BJ (cell line): Measurements from ENCODE around the gene STIL. TPM values are rescaled to one million over a fixed set of nuclear protein-coding genes. Genes with fewer than 3 reads are reported as not detected.

Experiments
- CTCF ChIA-PET: fragments of 350-600 bp; formaldehyde crosslinking; extraction: SDS; loops from one replicate; lab custom pipeline; 2021; ENCODE audit warnings: antibody characterized with exemption, inconsistent platforms; lab: Yijun Ruan, JAX
- POLR2A ChIA-PET: fragments of 300-600 bp; sonication (Branson Sonifier 250); formaldehyde crosslinking; extraction: SDS; loops from one replicate; lab custom pipeline; 2021; ENCODE audit warnings: antibody characterized with exemption; lab: Charles Lee
- DNase-seq: peaks from one replicate; pipeline ENCODE4 v3.0.0-alpha.2; 2011; ENCODE audit warnings: low read depth
- H3K27me3 ChIP-seq: 2 replicates; pipeline ENCODE4 v1.6.0; 2011; ENCODE audit warnings: low read length; ENCODE audit not compliant: control insufficient read depth, insufficient read depth
- H3K36me3 ChIP-seq: 2 replicates; pipeline ENCODE4 v1.5.1; 2011; ENCODE audit warnings: low read length; ENCODE audit not compliant: control insufficient read depth, insufficient read depth
- H3K4me3 ChIP-seq: 2 replicates; pipeline ENCODE4 v1.5.1; 2011; ENCODE audit warnings: low read depth, mild to moderate bottlenecking, control low read depth, low read length
- polyA plus RNA-seq: library from polyadenylated mRNA; depleted of rRNA; stranded (reverse); fragments of >200 nt; gene quantifications from 2 replicates; pipeline ENCODE4 v1.2.3, GENCODE V29; 2011
- TF ChIP-seq, protein P1 (sequence below): IDR thresholded peaks from 2 replicates; pipeline ENCODE4 v1.5.1; 2011; ENCODE audit warnings: low read depth, mild to moderate bottlenecking, control low read depth, inconsistent platforms, low read length, moderate library complexity; ENCODE audit not compliant: insufficient read depth

STIL gene
- polyA plus RNA-seq, 1 experiment, result 6.3 TPM

DNA sequence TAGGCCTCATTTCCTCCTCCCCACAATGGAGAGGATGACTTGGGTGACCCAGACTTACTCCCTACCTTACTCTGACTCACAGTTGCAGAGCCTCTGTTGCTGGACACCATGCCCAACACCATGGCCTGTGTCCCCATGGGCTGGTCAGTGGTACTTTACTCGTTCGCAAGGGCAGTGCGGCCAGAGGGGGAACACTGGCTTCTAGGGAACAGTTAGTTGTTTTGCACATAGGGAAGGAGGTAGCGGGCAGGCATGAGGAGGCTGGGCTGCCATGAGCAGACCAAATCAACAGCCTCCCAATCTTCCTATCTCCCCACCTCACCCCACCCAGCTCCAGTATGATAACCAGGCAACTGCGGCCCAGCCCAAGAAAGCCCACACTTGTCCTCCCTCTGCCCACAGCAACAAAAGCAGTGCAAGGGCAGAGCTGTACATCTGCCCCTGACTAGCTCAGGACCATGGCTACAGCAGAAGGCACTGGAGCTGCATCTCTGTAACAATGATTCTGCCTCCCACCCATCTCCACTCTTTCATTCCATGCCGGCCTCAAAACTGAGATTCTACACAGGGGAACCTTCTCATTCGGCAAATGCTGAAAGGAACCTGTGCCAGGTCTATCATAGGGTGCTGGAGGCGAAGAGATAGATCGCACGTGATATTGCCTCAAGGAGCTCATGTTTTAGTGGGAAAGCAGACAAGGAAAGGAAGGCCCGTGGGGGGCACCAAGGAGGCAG is 100.5 kb downstream of the STIL start:
- TF ChIP-seq, protein P1, sequence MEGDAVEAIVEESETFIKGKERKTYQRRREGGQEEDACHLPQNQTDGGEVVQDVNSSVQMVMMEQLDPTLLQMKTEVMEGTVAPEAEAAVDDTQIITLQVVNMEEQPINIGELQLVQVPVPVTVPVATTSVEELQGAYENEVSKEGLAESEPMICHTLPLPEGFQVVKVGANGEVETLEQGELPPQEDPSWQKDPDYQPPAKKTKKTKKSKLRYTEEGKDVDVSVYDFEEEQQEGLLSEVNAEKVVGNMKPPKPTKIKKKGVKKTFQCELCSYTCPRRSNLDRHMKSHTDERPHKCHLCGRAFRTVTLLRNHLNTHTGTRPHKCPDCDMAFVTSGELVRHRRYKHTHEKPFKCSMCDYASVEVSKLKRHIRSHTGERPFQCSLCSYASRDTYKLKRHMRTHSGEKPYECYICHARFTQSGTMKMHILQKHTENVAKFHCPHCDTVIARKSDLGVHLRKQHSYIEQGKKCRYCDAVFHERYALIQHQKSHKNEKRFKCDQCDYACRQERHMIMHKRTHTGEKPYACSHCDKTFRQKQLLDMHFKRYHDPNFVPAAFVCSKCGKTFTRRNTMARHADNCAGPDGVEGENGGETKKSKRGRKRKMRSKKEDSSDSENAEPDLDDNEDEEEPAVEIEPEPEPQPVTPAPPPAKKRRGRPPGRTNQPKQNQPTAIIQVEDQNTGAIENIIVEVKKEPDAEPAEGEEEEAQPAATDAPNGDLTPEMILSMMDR, result no peak
- H3K4me3 ChIP-seq, result no peak overlapping the region
- no peak for DNase-seq
- CTCF ChIA-PET, result interaction anchor here (1.2 to 1.6 kb wide), 3 partner anchors 9 to 49 kb away, joined by 3 to 7 read pairs (median 6); no protein-coding TSS in a partner anchor
- H3K36me3 ChIP-seq, result no peaks in the 10 kb centered on the region
- POLR2A ChIA-PET, result interaction anchor here (0.5 kb wide), 1 partner anchor 12 kb away, joined by 4 read pairs; no protein-coding TSS in a partner anchor
- peaks cover 9% of the 10 kb centered on the region for H3K27me3 ChIP-seq

DNA sequence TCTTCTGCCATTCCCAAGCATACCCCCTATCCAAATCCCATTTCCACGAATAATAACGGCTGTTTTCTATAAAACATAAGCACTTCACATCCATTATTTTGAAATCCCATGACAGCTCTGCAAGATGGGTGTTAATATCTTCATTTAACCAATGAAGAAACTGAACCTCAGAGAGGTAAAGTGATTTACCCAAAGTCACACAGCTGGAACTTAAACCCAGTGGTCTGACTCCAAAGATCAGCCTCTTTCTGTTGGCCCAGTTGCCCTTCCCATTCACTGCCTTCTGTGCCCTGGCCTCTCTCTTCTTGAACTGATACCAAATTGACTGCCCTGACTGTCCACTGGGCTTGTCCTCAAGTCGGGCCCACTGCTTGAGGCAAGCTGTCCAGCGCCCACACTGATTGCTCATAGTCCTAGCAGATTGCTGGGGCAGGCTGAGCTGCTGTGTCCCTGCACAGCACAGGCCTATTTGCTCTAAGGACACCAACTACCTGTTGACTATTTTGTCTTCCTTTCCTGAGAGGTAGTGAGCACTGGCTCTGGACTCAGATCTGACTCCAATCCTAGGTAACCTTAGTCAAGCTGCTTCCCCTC is 101.2 kb downstream of the STIL start:
- Histone ChIP-seq H3K27me3 (peaks cover 9% of the 10 kb centered on the region), H3K4me3 (no peak overlapping the region), H3K36me3 (no peaks in the 10 kb centered on the region)
- TF ChIP-seq, protein P1, result no peak
- ChIA-PET POLR2A (no interaction called here), CTCF (interaction anchor here (0.5 to 1.6 kb wide), 4 partner anchors 8 to 147 kb away, joined by 3 to 7 read pairs (median 4); no protein-coding TSS in a partner anchor)
- DNase-seq, result no peak

DNA sequence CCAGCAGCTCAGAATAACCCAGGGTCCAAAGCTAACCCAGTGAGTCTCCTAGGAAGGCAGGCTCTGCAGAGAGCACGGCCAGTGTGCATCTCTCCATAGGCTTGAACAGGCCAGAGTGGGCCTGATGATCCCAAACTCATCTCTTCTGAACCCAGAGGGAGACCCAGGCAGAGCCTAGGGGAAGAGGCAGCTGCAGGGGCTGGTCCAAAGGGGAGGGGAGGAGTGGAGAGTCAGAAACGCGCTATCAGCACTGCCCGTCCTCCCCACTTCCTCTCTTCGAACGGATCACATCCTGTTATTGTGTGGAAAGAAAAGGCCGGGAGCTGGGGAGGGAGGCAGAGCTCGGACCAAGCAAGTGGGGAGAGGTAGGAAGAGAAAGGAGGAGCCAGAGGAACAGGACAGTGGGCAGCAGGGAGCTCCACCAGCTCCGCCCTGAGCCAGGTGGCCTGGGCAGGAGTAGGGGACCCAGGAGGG is 102.1 kb downstream of the STIL start:
- Histone ChIP-seq H3K27me3 (peaks cover 9% of the 10 kb centered on the region), H3K36me3 (no peaks in the 10 kb centered on the region), H3K4me3 (no peak overlapping the region)
- DNase-seq, result no peak
- ChIA-PET CTCF (interaction anchor here (0.6 to 1.3 kb wide), 3 partner anchors 10 to 51 kb away, joined by 3 read pairs; no protein-coding TSS in a partner anchor), POLR2A (no interaction called here)
- TF ChIP-seq, protein P1, result no peak

DNA sequence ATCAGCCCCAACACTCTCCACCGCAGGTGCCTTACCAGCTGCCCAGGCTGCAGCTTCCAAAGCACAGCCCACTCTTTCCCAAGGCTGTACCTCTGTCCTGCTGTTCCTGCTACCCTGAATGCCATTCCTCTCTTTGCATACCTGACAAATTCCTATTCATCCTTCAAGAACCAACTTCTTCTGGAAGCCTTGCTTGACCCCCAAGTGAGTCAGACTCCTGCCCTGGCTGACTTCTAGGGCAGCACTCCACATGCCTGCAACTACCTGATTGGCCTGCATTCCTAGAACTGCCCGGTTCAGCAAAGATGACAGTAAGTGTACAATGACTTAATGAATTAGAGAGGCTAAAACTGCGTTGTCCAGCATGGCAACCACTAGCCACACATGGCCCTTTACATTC is 103.3 kb downstream of the STIL start:
- ChIA-PET POLR2A (no interaction called here), CTCF (interaction anchor here (0.9 to 1.5 kb wide), 3 partner anchors 11 to 52 kb away, joined by 3 to 5 read pairs (median 4); no protein-coding TSS in a partner anchor)
- Histone ChIP-seq H3K27me3 (peaks cover 9% of the 10 kb centered on the region), H3K4me3 (no peak overlapping the region), H3K36me3 (no peaks in the 10 kb centered on the region)
- TF ChIP-seq, protein P1, result no peak
- no peak for DNase-seq

DNA sequence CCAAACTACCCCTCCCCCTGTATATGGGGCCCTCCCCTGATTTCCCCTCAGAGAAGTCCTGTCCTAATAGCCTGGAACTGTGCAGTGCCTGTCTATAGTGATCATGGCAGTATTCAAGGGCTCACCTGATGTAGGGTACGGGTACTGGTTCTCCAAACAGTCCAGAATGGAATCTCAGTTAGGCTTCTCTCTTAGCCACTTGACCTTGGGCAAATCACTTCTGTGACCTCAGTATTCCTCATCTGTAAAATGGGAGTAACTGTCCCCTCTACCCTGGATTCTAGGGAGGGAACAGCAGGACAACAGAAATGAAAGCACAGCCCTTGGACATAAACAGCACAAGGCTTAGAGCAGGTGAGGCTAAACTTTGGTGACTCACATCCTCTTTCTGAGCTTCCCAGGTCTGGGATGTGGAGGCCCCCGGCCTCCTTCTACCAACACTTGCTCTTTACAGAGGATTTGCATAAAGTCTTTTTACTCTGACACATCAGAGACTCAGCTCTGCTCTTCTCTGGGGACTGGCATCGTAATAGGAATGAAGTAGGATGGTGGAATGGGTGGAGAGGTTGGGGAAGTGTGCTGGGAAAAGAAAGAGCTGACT is 104.1 kb downstream of the STIL start:
- DNase-seq, result no peak
- peaks cover 9% of the 10 kb centered on the region for H3K27me3 ChIP-seq
- H3K4me3 ChIP-seq, result no peak overlapping the region
- TF ChIP-seq, protein P1, result no peak
- POLR2A ChIA-PET, result no interaction called here
- CTCF ChIA-PET, result interaction anchor here (1.2 to 6.0 kb wide), 3 partner anchors 16 to 53 kb away, joined by 4 to 37 read pairs (median 5); no protein-coding TSS in a partner anchor
- H3K36me3 ChIP-seq, result no peaks in the 10 kb centered on the region
